Lower leg skin (tissue), 4 donors: Measurements from ENCODE around the gene OR2V2. TPM values are rescaled to one million over a fixed set of nuclear protein-coding genes. Genes with fewer than 3 reads are reported as not detected.
"Not testable (repeated sequence)": the region's sequence is repeated elsewhere in the genome, so short reads cannot be mapped to it uniquely, and the experiment has no call there.

Experiments
- DNase-seq, 2 donors: peaks; one replicate each; pipeline ENCODE4 v3.0.0-alpha.2; 2019; ENCODE audit warnings: low spot score in 2 of 2
- H3K4me3 ChIP-seq: fragments of 200-600 bp; sonication (generic); 2 replicates; pipeline ENCODE4 v1.5.1; 2017; ENCODE audit warnings: mild to moderate bottlenecking, low read depth; ENCODE audit not compliant: poor library complexity, severe bottlenecking
- POLR2A ChIP-seq, 2 donors: fragments of 450-650 bp; IDR thresholded peaks; one replicate each; pipeline ENCODE4 v1.6.1; 2016 to 2017; ENCODE audit warnings: antibody characterized with exemption in 2 of 2, mild to moderate bottlenecking in 1 of 2, moderate library complexity in 1 of 2
- WGBS, 2 donors: methylation state at CpG; one replicate each; pipeline ENCODE4 v1.1.5; 2018; 5-methylcytosine and 5-hydroxymethylcytosine counted together
- intact Hi-C: fragments of 100-400 bp; cut with DNase I; formaldehyde crosslinking; loops from one replicate; pipeline ENCODE4 v1.15.0; 2023; ENCODE audit warnings: low total_unique reads
- total RNA-seq, 4 donors: library from RNA; depleted of rRNA; stranded (reverse); fragments of >200 nt; gene quantifications; one replicate each; pipeline ENCODE4 v1.1.0, GENCODE V29; 2016
- TF ChIP-seq, protein P1 (sequence below), 3 donors: fragments of 450-650 bp; IDR thresholded peaks; one replicate each; pipeline ENCODE4 v1.5.1; 2016; ENCODE audit warnings: antibody characterized with exemption in 3 of 3, mild to moderate bottlenecking in 3 of 3, moderate library complexity in 2 of 3

OR2V2 gene
- total RNA-seq, 4 donors from 2014 or later: not detected

DNA sequence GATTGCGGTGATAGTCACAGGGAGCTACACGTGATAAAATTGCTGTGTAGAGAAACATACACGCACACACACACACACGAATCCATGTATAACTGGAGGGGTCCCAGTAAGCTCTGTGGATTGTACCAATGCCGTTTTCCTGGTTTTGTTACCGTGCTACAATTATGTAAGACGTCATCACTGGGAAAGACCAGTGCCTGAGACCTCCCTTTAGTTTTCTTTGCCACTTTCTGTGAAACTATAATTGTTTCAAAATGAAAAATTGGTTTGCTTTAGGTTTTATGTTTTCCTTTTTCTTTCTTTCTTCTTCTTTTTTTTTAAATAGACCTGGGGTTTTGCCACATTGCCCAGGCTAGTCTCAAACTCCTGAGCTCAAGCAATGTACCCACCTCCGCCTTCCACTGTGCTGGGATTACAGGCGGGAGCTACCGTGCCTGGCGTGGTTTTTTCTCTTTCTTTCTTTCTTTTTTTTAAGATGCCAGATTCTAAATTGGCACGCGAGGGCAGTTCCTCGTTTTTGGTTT is 21.3 kb downstream of the OR2V2 start:
- WGBS, 2 donors: 35 to 36% methylated on average over 14 of the region's 14 CpGs
- no peak overlapping the region for H3K4me3 ChIP-seq
- intact Hi-C loops: no loop called here
- no peak for TF ChIP-seq POLR2A (IDR thresholded peaks at IDR 0.05)
- no peak for DNase-seq

DNA sequence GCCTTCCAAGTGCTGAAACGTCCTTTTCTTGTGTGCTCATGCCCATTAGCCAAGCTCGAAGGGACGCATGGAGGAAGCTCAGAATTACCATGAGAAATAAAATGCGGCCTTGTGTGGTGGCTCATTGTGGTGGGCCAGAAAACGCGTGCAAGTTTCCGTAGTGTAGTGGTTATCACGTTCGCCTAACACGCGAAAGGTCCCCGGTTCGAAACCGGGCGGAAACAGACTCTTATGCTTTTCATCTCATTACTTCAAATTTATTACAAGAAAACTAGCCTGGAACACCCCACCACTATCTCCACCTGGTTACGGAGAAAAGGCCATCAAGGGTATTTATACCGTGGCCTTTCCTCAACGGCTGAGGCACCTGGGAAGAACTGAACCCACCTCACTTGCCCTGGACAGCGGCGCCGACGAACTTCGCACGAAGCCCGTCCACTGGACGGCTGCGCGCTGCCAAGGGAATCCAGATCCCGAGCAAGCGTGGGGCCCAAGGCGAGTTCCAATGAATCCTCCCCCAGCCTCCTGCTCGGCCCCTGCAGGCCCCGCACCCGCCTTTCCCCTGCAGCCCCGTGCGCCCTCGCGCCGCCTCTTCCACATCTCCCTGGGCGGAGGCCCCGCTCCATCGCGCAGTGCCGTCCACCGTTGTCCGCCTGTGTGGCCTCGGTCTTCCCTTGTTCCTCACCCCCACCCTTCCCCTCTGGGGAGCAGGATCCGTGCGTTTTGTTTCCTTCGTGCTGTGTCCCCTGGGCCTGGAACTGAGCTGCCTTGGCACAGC is 22.3 kb downstream of the OR2V2 start:
- 5 to 11% methylated on average over 48 to 50 of the region's 50 CpGs for WGBS, 2 donors
- H3K4me3 ChIP-seq, intact Hi-C loops: not testable (repeated sequence)
- DNase-seq: peak in 1 of 2 donors; percentile 94

DNA sequence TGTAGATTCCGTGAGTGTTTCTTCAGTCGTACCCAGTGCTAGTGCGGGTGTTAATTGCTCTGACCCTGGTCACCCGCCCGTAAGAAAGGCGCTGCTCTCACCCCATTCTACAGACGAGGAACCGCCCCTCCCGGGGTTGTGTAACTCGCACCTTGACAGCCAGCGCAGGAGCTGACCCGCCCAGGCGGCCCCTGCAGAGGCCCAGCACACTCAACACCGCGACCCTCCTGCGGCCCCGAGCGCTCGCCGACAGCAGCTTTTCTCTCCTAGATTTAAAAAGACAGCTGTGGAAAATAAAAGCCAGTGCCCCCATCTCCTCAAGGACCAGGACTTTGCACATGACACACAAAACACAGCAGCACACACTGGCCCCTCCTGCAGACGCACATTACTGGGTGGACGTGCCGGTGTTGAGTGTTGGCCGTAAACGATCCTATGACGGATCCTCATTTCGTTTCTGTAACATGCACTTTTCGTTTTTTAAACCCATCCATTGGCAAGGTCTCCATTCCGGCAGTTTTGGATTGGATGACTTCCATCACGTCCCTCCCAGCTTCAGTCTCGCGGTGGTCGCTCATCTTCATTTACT is 22.9 kb downstream of the OR2V2 start:
- TF ChIP-seq POLR2A (IDR thresholded peaks at IDR 0.05): no peak
- TF ChIP-seq, protein P1, sequence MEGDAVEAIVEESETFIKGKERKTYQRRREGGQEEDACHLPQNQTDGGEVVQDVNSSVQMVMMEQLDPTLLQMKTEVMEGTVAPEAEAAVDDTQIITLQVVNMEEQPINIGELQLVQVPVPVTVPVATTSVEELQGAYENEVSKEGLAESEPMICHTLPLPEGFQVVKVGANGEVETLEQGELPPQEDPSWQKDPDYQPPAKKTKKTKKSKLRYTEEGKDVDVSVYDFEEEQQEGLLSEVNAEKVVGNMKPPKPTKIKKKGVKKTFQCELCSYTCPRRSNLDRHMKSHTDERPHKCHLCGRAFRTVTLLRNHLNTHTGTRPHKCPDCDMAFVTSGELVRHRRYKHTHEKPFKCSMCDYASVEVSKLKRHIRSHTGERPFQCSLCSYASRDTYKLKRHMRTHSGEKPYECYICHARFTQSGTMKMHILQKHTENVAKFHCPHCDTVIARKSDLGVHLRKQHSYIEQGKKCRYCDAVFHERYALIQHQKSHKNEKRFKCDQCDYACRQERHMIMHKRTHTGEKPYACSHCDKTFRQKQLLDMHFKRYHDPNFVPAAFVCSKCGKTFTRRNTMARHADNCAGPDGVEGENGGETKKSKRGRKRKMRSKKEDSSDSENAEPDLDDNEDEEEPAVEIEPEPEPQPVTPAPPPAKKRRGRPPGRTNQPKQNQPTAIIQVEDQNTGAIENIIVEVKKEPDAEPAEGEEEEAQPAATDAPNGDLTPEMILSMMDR (IDR thresholded peaks at IDR 0.05): no peak
- 16 to 17% methylated on average over 27 to 33 of the region's 33 CpGs for WGBS, 2 donors
- intact Hi-C loops: no loop called here
- no peak overlapping the region for H3K4me3 ChIP-seq
- DNase-seq: no peak

DNA sequence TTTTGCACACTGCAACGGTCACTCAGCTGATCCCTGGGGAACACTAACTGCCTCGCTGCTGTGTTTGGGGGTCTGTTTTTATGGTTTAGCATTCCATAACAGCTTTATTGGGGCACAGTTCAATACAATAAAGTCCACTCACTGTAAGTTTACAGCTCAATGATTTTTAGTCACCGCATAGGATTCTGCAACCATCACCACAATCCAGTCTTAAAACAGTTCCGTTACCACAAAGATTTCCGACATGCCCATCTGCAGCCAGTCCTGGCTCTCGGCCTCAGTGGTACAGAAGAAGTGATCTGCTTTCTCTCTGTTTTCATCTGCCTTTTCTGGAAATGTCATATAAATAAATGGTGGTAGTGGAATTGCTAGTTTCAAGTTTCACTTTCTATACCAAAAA is 23.6 kb downstream of the OR2V2 start:
- no peak for DNase-seq
- 54 to 56% methylated on average over 6 of the region's 6 CpGs for WGBS, 2 donors
- intact Hi-C loops: no loop called here
- TF ChIP-seq, protein P1 (IDR thresholded peaks at IDR 0.05): no peak
- TF ChIP-seq POLR2A (IDR thresholded peaks at IDR 0.05): no peak
- H3K4me3 ChIP-seq: no peak overlapping the region

DNA sequence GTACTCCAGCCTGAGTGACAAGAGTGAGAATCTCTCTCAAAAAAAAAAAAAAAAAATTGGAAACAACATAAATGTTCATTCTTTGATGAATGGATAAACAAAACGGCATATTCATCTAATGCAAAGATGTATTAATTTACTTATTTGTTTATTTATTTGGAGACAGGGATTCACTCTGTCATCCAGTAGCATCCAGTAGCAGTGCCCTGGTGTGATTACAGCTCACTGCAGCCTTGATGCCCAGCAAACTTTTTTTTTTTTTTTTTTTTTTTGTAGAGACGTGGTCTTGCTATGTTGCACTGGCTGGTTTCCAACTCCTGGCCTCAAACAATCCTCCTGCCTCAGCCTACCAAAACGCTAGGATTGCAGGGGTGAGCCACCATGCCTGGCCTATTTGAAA is 24.4 kb downstream of the OR2V2 start:
- 52 to 53% methylated on average over 3 of the region's 3 CpGs for WGBS, 2 donors
- no peak for TF ChIP-seq POLR2A (IDR thresholded peaks at IDR 0.05)
- TF ChIP-seq, protein P1 (IDR thresholded peaks at IDR 0.05): no peak
- no peak overlapping the region for H3K4me3 ChIP-seq
- no peak for DNase-seq
- intact Hi-C loops: no loop called here

DNA sequence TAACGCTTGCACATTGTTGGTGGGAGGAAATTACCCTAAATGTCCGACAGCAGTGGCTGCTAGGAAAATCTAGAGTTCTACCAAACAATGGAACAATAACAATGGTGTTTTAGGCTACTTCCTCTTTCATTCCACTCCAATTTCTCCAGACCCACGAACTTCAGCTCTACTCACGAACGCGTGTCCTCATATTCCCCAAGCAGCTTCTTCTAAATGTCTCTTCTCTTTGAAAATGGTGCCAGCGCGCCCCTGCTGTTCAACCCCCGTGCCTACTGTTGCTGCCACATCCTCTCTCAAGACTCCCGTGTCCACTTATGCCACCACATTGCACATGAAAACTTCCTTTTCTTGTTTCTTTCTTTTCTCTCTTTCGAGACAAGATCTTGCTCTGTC is 25.6 kb downstream of the OR2V2 start:
- 9 to 10% methylated on average over 11 of the region's 11 CpGs for WGBS, 2 donors
- H3K4me3 ChIP-seq: no peak overlapping the region
- intact Hi-C loops: no loop called here
- TF ChIP-seq, protein P1 (IDR thresholded peaks at IDR 0.05): no peak
- TF ChIP-seq POLR2A (IDR thresholded peaks at IDR 0.05): no peak
- DNase-seq: no peak
